A172 (cell line): ENCODE results near the gene KHSRP. TPM values are rescaled to one million over a fixed set of nuclear protein-coding genes. Genes with fewer than 3 reads are reported as not detected.
"Not testable (repeated sequence)": the region's sequence is repeated elsewhere in the genome, so short reads cannot be mapped to it uniquely, and the experiment has no call there.

ENCODE experiments used
- DNase-seq: peaks from one replicate; pipeline ENCODE4 v3.0.0-alpha.2; 2015; ENCODE audit warnings: low spot score
- total RNA-seq: library from RNA; depleted of rRNA; stranded (reverse); fragments of >200 nt; shearing (Covaris generic); gene quantifications from 2 replicates; pipeline ENCODE4 v1.2.3, GENCODE V29; 2014

The KHSRP gene
- total RNA-seq, 1 experiment from 2014 or later, result 131 TPM

DNA sequence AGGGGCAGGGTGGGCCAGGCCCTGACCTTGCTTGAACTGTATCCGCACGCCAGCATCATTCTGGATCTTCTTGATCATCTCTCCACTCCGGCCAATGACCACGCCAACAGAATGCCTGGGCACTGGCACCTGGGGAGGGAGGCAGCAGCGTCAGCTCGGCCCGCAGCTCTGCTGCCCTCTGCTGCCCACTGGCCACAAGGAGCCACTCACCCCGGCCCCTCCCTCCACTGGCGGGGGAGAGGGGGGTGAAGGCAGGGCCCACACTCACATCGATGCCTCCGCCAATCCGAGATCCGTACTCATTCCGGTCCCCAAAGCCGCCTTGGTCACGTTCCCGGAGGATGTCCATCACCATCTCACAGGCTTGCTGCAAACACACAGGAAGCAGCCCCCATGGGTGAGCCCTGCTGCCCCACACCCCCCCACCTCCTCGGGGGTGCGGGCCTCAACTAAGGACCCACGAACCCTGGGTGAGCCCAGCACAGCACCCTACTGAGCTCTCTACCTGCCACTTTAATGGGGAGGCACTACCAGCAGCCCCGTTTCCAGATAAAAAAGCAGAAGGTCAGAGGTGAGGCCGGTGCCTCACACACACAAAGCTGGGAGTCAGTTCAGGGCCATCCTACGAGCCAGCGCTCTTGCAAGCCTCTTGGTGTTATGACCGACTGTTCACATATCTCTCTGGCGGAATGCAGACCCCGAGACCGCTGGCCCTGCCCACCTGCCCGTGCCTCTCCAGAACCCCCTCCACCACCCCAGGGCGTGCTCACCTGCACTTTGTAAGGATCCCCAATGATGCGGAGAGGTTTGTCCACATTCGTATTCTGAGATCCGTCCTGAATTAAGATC, 6.7 kb downstream of the KHSRP start:
- DNase-seq, result peak; percentile 35

DNA sequence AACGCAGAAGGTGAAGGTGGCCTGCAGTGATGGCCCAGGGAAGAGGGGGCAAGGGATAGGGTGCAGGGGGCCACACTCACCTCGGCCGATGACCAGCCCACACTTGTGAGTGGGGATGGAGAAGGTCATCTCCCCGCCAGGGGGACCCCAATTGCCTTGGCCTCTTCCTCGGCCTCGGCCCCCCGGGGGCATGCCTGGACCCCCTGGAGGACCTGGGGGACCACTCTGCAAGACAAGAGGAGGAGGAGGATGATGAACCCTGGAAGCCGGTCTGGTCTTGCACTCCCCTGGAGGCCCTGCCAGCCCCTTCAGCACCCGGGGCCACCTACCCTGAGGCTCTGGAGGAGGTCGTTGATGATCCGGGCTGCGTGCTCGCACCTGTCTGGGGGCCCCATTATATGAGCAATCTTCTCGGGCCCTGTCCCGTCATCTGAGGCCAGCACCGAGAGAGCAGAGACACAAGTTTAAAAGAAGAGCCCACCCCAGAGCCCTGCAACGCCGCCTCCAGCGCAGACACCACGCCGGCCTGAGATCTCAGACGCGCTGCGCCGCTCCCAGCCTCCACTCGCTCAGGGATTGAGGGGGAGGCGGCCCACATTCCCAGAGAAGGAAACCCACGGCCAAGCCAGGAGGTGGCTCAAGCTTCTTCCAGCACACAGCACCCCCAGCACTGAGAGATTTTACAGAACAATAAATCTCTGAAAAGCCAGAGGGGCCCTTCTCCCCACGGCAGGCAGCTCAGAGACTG, 7.8 kb downstream of the KHSRP start:
- DNase-seq, result no peak

DNA sequence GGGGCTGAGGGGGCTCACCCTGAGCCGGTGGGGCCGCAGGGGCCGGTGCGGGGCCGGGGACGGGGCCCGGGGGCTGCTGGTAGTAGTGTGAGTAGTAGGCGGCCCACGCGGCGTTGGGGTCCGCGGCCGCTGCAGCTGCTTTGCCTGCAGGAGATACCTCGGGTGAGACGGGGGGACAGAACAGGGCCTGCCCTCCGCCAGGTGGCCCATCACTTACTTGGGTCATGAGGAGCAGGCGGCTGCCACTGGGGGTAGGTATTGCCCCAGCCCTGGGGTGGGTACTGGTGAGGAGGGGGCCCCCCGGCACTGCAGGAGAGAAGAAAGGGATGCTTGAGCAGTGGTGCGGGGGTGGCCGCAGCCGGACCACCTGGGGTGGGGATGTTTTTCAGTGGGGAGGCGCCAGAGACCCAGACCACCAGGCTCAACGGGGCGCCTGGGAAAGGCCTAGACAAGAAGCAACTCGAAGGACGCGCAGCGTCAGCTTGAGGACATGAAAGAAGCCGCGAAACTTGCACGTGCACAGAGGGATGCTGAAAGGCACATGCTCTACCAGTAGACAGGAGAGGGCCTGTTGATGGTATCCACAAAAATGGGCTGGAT, 8.9 kb downstream of the KHSRP start:
- DNase-seq, result no peak

DNA sequence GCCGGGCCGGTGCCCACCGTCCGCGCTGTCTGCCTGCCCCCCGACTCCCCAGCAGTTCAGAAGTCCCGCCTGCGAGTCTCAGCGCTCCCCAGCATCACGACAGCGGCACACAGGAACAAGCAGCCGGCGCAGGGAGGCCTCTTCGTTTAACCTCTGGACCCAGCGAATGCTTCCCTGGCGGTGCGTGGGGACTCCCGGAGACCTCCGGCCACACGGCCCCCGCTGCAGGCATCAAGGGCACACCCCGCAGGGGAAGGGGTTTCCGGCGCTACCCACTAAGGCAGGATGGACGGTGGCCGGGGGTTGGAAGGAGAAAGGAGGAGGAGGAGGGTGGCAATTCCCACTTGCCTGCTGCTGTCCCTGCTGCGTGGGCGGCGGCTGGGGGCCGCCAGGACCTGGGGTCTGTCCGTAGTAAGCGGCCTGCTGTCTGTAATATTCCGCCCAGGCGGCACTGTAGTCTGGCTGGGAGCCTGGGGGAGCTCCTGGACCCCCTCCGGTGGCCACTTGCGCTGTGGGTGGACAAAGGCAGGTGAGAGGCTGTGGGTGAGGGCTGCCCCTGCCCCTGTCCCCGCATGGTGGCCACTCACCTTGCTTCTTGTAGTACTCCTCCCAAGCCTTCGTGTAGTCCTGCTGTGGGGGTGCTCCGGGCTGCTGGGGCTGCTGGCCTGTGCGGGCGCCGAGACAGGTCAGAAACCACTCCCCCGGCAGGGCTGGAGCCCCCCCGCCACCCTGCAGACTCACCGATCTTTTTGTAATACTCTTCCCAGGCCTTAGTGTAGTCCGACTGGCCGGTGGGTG, 9.6 kb downstream of the KHSRP start:
- DNase-seq, result no peak

DNA sequence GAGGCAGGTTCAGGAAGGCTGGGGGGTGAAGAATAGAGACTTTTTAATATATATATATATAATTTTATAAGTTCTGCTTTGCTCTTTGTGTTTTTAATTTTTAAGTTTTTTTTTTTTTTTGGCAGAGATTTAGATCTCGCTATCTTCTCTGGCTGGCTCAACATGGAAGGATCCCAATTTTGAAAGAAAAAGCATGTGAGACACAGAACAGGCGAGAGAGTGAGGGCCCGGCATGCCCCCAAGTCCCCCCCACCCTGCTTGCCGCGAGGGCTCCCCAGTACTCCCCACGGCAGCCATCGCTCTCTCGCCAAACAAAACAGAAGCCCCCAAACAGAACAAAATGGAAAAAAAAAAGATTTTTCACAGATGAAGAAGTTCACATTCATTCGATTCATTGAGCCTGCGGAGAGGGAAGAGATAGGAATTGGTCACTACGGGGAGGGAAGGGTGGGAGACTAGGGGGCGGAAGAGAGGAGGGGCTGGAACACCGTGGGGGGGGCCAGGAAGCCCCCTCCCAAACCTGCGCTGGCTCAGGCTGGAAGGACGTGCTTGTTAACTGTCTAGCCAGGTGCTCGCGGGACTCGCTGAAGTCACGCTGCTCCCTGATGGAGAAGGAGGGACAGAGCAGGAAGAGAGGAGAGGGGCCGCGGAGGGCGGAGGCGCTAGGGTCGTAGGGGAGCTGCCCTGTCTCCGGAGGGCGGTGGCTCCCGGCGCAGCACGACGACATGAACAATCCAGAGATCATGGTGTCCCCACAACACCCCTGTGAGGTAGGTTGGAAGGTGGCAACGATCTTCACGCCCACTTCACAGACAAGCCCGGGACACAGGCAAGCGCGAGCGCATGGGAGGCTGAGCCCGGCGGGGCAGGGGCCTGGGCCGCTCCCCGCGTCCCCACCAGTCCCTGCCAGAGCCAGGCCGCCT, 10.6 kb downstream of the KHSRP start:
- DNase-seq, result no peak

DNA sequence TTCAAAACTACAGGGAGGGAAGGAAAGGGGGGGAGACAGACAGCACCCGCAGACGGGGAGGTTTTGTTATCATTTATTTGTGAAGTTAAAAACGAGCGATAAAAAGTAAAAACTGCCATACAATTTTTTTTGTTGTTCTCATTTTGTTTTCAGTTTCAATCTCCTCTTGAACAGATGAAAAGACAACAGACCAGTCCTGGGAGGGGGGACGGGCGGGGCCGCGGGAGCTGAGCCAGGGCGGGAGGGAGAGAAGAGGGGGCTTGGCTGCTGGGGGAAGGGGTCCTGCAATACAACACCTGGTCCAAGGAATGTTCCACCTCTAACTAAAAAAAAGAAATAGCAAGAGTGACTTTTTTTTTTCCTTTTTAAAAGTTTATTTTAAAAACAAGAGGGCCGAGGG, 11.3 kb downstream of the KHSRP start:
- DNase-seq, result no peak

DNA sequence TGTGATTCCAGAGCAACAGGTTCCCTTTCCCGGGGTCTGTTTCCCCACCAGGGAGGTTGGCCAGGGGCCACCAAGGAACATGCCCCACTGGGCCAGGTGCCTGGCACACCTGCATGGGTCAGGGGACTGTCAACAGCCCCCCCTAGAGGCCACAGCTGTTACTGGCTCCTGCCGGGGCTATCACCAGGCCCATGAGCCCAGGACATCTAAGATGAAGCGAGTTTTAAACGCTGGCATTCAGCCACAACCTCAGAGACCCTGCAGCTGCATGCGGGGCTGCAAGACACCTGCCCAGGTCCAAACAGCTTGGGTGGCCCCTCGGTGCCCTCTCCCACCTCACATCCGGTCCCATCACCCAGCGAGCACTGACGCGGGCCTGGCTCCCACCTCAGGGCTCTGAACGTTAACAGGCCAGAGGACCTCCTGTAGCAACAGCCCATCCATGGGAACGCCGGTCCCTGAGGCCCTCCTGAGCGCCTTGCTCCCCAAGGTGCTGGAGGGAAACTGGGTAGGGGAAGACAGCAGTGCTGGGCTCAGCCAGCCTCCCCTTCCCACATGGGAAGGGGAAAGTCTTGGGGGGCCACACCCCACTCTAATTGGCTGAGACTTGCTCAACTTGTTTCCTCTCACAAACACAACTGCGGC, 12.0 kb downstream of the KHSRP start:
- DNase-seq, result no peak

DNA sequence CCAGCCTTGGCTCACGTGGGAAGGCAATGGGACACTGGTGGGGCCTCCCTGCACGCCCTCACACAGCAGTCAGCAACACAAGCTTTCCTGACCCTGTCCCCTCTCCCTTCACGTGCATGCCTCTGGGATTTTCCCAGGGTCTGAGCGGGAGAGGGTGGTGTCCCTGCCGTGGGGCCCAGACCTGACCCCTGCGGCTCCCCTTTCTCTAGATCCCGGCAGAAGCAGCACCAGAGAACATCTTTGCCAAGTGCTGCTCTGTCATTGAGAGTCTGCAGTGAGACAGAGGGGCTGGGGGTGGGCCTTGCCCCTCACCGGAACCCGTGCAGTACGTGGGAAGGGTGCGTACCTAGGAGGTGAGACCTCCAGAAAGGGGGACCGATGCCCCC, 12.6 kb downstream of the KHSRP start:
- DNase-seq, result no peak

DNA sequence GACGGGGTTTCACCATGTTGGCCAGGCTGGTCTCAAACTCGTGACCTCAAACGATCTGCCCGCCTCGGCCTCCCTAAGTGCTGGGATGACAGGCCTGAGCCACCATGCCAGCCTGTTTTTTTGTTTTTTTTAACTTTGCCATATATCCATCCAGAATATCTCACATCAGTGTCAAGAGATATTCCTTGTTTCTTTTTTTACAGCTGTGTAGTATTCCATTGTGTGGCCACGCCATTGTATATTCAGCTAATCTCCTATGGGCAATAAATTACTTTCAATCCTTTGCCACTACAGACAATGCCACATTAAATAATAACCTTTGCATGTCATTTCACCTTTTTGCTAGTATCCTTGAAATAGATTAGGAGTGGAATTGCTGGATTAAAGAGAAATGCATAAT, 15.3 kb downstream of the KHSRP start:
- no peak for DNase-seq

DNA sequence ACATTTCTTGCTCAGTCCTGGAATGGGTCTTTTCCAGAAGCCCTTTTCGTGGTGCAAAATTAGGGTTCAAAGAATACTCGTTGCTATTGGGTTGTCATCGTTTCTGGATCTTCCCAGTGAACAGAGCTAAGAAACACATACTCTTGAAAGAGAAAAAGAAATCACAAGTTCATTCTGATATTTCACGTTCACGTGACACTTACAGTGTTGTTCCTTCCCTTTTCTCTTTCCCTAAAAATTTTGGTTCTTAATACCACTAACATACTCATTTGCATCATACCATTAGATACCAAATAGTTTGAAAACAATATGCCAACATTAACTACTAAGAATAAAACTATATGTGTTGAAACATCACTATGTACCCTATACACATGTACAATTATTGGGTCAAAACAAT, 18.2 kb downstream of the KHSRP start:
- no peak for DNase-seq

DNA sequence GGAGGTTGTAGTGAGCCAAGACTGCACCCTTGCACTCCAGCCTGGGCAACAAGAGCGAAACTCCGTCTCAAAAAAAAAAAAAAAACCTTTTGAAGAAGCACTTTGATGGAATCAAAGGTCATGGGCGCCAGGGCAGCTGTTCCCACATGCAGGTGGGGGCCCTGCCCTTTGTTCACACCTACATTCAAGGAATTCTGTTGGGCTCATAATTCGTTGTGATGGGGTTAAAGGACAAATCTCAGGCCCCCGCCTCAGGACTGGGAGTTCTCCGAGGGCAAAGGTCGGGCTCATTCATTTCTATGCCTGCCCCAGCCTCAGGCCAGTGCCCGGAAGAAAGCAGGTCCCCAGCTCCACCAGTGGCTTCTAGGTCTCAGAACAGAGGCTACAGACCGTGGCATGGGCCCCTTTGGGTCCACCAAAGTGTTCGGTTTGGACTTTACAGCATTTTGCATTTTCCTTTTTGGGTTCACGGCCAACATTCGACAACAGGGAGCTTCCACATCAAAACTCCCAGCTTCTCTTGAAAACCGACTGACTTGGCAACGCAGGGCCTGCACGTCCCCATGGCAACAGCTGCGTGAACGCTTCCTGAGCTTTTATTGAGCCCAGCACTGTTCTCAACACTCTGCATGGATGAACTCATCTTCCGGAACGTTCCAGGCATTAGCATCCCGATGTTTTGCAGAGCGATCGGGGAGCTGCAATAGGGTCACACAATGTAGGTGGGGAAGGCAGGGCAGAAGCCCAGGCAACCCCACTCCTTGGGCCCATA, 21.6 kb downstream of the KHSRP start:
- no peak for DNase-seq

DNA sequence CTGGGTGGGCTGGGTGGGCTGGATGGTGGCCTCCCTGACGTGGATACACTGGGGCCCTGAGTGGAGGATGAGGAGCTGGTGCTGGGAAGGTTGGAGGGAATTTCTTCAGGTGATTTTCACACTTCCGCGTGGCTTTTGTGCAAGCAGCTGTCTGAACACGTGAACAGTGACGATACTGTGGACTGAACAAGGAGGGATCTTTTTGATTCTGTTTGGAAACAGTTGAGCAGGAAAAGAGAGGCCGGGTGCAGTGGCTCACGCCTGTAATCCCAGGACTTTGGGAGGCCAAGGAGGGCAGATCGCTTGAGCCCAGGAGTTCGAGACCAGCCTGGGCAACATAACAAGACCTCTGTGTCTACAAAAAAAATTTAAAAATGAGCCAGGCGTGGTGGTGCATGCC, 22.6 kb downstream of the KHSRP start:
- DNase-seq, result no peak

DNA sequence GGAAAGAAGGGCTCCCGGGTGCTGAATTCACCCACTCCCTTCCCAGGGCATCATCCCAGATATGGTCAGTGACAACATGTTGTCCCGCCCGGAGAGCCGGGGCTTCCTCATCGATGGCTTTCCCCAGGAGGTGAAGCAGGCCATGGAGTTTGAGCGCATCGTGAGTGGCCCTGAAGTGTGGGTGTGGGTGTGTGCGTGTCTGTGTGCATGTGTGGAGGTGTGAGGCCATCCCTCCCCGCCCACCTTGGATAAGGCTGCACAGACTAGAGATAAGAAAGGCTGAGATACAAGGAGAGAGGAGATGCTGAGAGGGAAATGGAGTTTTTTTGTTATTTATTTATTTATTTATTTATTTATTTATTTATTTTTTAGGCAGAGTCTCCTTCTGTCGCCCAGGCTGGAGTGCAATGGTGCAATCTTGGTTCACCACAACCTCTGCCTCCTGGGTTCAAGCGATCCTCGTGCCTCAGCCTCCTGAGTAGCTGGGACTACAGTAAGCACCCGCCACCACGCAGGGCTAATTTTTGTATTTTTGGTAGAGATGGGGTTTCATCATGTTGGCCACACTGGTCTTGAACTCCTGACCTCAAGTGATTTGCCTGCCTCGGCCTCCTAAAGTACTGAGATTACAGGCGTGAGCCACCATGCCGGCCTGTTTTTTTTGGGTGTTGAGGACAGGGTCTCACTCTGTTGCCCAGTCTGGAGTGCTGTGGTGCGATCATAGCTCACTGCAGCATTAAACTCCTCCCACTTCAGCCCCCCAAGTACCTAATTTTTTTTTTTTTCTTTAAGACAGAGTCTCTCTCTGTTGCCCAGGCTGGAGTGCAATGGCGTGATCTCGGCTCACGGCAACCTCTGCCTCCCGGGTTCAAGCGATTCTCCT, 24.3 kb downstream of the KHSRP start:
- DNase-seq, result not testable (repeated sequence)

DNA sequence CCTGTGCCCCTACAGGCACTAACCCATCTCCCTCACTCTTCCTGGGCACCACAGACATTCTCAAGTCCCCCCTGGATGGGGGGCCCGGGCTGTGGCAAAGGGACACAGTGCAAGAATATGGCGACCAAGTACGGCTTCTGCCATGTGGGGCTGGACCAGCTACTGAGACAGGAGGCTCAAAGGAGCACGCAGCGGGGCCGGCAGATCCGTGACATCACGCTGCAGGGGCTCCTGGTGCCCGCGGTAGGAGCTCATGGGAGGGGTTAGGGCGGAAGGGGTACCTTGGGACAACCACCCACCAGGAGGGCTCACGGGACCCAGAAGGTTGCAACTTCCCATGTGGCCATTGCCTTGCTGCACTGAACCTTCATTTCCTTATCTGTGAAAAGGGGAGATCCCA, 28.3 kb downstream of the KHSRP start:
- DNase-seq, result no peak

DNA sequence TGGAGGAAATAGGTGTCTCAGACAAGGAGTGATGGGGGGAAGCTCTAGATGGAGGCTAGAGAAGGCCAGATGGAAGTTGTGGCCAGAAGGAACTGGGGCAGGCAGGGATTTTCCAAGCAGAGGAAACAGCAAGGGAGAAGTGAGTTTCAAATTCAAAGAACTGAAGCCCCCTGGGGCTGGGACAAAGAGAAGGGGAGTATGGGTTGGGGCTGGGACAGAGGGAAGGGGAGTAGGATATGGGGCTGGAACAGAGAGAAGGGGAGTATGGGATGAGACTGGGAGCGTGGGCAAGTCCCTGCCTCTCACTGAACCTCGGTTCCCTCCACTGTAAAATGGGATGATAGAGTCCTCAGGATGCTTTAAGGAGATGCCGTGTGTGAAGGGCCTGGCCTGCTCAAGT, 29.8 kb downstream of the KHSRP start:
- no peak for DNase-seq

DNA sequence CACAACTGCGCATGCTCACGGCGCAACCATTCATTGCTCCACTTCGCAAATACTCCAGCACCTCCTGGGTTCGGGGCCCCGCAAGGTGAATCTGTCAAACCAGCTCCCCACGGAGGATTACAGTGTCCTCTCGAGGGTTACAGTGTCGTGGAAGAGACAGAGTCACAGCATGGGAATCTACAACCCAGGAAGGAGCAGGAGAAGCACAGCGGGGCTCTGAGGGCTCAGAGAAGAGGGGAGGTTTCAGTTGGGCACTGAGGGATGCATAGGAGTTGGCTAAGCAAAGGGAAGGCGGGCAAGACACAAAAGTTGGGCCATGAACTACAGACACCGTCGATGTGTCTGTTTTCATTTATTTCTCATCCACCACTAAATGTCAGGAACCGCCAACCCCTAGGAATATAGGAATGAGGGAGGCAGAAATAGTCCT, 30.6 kb downstream of the KHSRP start:
- no peak for DNase-seq

DNA sequence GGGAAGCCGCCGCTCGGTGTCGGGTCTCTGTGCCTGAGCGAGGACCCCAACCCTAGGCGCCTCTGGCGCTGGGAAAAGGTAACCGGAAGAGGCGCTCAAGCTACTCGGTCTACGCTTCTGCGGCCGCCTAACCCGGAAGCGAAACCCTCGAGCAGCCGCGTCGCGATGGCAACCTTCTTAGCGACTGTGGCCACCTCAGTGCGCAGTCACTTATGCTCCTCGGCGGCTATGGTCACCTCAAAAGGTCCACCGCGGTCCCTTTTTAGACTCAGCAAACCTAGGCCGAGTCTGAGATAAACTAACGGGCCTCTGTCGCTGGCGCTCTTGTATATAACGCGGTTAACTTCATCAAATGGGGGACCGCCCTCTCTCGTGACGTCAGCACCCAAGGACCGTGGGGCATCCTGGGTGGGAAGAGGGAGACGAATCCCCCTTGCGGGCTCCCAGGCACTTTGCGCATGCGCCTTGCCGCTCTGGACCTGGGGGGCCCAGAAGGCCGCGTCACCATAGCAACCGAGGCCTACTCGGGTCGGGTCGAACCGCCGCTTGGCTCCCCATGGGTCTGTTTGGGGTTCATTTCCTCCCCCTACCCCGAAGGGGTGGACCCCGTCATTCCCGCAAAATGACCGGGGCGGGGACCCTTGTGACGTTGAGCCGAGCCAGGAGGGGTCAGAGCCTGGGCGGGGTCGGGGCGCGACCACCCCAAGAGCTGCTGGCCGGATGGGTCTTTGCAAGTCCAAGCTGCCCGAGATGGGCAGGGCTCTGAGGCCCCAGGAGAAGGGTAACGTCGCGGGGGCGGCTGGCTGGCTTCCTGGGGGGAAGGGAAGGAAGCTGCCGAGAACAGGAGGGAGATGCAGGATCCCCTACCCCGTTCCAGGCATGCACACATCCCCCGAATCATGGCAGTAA, 31.3 kb downstream of the KHSRP start, which contains the start of gene GTF2F1:
GTF2F1 (minus strand) TSS at position 91 of the 909 bp plus-strand sequence. CDS start 169 bp downstream, outside the sequence.
- DNase-seq, result peak; percentile 95
